Measurements from ENCODE around the gene FGFR4.

The FGFR4 gene

DNA sequence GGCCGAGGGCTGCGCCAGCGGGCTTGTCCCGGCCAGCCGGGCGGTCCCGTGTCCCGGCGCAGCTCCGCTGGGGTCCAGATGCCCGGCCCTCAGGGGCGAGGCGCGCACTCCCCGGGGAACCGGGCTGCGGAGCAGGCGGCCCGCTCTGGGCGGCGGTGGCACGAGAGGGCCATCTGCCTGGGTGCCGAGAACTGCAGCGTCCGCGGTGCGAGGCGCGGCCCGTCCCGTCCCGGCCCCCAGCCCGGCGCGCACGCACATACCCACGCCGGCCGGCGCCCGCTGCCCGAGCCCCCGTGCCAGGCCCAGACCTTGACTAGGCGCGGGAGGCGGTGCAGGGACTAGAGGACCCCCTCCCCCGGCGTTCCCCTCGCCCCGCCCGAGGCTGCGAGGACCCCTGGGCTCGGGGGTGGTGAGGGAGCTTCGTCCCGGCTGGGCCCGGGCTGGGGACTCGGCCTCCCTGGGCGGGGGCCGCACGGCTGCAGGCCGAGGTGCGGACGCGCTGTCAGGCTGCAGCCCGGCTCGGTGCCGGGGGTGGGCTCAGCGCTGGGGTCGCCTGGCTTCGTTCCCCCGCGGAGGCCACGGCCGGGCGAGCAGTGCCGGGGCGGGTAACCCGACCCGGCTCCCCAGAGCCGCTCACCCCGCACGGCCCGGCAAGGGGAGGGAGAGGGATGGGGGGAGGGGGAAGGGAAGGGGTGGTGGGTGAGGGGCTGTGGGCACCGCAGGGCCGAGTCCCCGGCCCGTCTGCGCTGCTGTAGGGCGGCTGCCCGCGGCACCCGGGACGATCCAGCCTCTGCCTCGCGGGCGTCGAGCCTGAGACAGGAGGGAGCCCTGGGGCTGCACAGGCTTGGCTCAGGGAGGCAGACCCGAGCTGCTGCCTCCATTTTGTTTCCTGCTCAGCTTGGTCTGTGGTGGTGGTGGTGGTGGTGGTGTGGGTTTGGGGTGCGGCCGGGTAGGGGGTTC lies 45.7 kb downstream of the FGFR4 start:
- DNase-seq: no peak

GRCh38 chr5:177133096-177133852 lies 46.6 kb downstream of the FGFR4 start, which contains the start of gene NSD1:
Gene NSD1, plus strand, starts transcription at chr5:177133773. Its CDS starts 1,331 bp downstream, at chr5:177135104.
- no peak for DNase-seq

DNA sequence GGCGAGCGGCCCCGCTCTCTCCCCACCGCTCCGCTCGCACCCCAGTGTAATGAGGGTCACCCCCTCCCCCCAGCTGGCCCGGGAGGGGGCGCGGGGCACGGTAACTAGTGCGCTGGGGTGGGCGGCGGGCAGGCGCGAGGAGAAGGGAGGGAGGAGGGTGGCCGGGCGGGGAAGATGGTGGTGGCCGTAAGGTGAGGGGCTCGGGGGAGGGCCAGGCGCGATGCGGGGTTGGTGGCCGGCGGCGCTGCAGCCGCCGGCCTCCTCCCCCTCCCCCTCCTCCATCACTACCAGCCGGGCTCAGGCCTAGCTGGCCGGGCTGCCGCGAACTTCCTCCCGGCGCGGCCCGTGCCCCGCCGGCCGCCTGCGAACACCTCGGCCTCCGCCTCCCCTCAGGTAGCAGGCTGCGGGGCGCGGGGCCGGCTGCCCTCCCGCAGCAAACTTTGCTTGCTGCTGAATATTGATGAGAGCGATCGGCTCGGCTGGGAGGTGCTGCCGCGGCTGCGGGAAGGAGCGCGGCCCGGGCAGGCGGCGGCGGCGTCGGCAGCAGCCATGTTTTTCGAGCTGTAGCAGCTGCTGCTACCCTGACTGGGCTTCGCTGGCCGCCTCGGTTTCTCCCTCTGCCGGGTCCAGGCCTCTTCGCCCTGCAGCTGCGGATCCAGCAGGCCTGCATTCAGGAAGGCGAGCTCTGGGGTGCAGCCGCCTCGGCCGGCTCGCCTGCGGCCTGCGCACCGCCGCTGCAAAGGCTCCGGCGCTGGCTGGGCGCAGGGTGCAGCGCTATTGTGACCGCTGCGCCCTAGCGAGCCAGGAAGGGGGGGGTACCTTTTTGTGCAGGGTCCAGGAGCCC lies 47.4 kb downstream of the FGFR4 start:
- no peak for DNase-seq

- DNase-seq: no peak
These were observed 48.0 kb downstream of the FGFR4 start for GRCh38 chr5:177134697-177135225.

- no peak for DNase-seq
These were observed 53.6 kb downstream of the FGFR4 start for GRCh38 chr5:177140312-177140711.

DNA sequence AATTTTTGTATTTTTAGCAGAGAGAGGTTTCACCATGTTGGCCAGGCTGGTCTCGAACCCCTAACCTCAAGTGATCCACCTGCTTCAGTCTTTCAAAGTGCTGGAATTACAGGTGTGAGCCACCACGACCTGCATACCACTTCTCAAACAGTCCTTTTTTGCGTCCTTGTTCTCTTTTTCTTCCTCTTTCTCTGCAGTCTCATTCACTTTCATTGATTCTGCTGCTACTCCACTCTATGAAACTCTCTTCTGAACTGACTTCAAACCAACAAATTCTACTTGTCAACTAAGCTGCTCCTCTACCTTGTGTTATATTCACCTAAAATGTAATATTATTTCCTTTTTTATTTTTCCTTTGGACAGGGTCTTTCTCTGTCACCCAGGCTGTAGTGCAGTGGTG lies 54.8 kb downstream of the FGFR4 start:
- DNase-seq: no peak

GRCh38 chr5:177142098-177142611 lies 55.4 kb downstream of the FGFR4 start:
- no peak for DNase-seq

DNA sequence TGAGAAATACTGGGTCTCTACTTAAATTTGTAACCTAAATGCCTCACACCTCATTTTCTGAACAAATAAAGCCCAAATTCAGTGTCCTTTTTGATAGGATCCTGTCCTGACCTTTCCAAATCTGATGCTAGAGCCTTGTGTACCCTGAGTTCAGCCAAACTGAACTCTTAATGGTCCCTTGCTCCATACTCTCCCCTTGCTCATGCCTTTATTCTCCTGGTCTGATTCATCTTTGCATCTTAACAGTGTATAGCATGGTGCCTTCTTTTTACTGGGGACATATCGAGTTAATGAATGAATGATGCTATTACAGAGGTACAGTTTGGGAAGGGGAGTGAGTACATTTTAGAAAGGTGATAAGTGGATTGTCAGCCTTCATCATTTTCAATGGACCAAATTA lies 56.1 kb downstream of the FGFR4 start:
- no peak for DNase-seq

DNA sequence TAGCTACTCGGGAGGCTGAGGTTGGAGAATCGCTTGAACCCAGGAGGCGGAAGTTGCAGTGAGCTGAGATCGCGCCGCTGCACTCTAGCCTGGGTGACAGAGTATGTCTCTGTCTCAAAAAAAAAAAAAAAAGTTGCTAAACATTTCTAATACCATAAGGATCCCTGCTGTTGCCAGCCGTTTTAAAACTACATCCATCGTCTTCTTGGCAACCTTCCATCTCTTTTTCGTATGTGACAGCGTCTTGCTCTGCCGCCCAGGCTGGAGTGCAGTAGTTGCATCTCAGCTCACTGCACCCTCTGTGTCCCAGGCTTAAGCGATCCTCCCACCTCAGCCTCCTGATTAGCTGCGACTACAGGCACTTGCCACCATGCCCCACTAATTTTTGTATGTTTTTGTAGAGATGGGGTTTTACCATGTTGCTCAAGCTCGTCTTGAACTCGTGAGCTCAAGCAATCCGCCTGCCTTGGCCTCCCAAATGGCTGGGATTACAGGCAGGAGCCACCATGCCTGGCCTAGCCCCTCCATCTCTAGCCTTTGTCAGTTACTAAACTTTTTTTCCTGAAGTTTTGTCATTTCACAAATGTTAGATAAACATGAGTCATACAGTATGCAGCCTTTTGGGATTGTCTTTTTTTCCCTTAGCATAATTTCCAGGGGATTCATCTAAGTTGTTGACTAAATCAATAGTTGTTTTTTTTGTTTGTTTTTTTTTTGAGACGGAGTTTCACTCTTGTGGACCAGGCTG lies 60.4 kb downstream of the FGFR4 start:
- no peak for DNase-seq
